WTC11 (cell line): ENCODE data around the gene WNK2. TPM values are rescaled to one million over a fixed set of nuclear protein-coding genes. Genes with fewer than 3 reads are reported as not detected.
"Not testable (repeated sequence)": the region's sequence is repeated elsewhere in the genome, so short reads cannot be mapped to it uniquely, and the experiment has no call there.

ENCODE experiments used
- ATAC-seq: fragments of 200-7000 bp; cut with Tn5 transposase; 2 replicates; pipeline ENCODE4 v1.10.0; 2021; ENCODE audit warnings: mild to moderate bottlenecking, moderate library complexity
- CTCF ChIA-PET: fragments of 300-600 bp; sonication (Branson Sonifier 250); formaldehyde crosslinking; loops from one replicate; lab custom pipeline; 2021; ENCODE audit warnings: antibody characterized with exemption; lab: Charles Lee
- POLR2A ChIA-PET: fragments of 350-600 bp; sonication (Branson Sonifier 250); formaldehyde crosslinking; loops from one replicate; lab custom pipeline; 2021; ENCODE audit warnings: antibody characterized with exemption; lab: Charles Lee
- DNase-seq: peaks from one replicate; pipeline ENCODE4 v3.0.0; 2021; ENCODE audit warnings: low spot score
- H3K27ac Mint-ChIP-seq: 2 replicates; pipeline ENCODE4 v1.8.0; 2021; ENCODE audit warnings: mixed read lengths
- H3K27me3 Mint-ChIP-seq: 2 replicates; pipeline ENCODE4 v1.8.0; 2021; ENCODE audit warnings: low read depth, mild to moderate bottlenecking, moderate library complexity, mixed read lengths
- H3K36me3 Mint-ChIP-seq: 2 replicates; pipeline ENCODE4 v1.8.0; 2021; ENCODE audit warnings: mixed read lengths
- H3K4me1 Mint-ChIP-seq: 2 replicates; pipeline ENCODE4 v1.8.0; 2022; ENCODE audit warnings: mixed read lengths
- H3K4me3 Mint-ChIP-seq: 2 replicates; pipeline ENCODE4 v1.8.0; 2021; ENCODE audit warnings: mild to moderate bottlenecking, moderate library complexity, mixed read lengths
- H3K9me3 Mint-ChIP-seq: 2 replicates; pipeline ENCODE4 v1.8.0; 2021; ENCODE audit warnings: mixed read lengths
- CBFB ChIP-seq: sonication (generic); formaldehyde crosslinking; IDR thresholded peaks from 2 replicates; pipeline ENCODE4 v1.8.1; 2022; ENCODE audit warnings: mild to moderate bottlenecking, low read depth, missing genetic modification reagents
- FOXJ3 ChIP-seq: sonication (generic); formaldehyde crosslinking; IDR thresholded peaks from 2 replicates; pipeline ENCODE4 v1.9.0; 2021; ENCODE audit warnings: missing genetic modification reagents, mild to moderate bottlenecking, borderline replicate concordance
- FOXP1 ChIP-seq: sonication (generic); formaldehyde crosslinking; IDR thresholded peaks from 2 replicates; pipeline ENCODE4 v1.8.0; 2022; ENCODE audit warnings: missing genetic modification reagents, mild to moderate bottlenecking, moderate library complexity, borderline replicate concordance
- NR3C1 ChIP-seq: sonication (generic); formaldehyde crosslinking; conservative IDR thresholded peaks from 2 replicates; pipeline ENCODE4 v1.8.1; 2023; ENCODE audit warnings: low read depth, mild to moderate bottlenecking, missing genetic modification reagents
- SMAD3 ChIP-seq: sonication (generic); formaldehyde crosslinking; IDR thresholded peaks from 2 replicates; pipeline ENCODE4 v1.8.0; 2022; ENCODE audit warnings: missing genetic modification reagents, mild to moderate bottlenecking, borderline replicate concordance
- TEAD1 ChIP-seq: sonication (generic); formaldehyde crosslinking; IDR thresholded peaks from 2 replicates; pipeline ENCODE4 v1.8.0; 2022; ENCODE audit warnings: mild to moderate bottlenecking, missing genetic modification reagents
- ZNF138 ChIP-seq: sonication (generic); formaldehyde crosslinking; conservative IDR thresholded peaks from 2 replicates; pipeline ENCODE4 v1.8.1; 2022; ENCODE audit warnings: mild to moderate bottlenecking, moderate library complexity, missing genetic modification reagents
- ZNF232 ChIP-seq: sonication (generic); formaldehyde crosslinking; IDR thresholded peaks from 2 replicates; pipeline ENCODE4 v1.8.0; 2022; ENCODE audit warnings: mild to moderate bottlenecking, missing genetic modification reagents
- ZNF263 ChIP-seq: sonication (generic); formaldehyde crosslinking; IDR thresholded peaks from 2 replicates; pipeline ENCODE4 v1.8.1; 2022; ENCODE audit warnings: low read depth, mild to moderate bottlenecking, moderate library complexity, missing genetic modification reagents
- ZNF317 ChIP-seq: sonication (generic); formaldehyde crosslinking; IDR thresholded peaks from 2 replicates; pipeline ENCODE4 v1.8.1; 2023; ENCODE audit warnings: low read depth, mild to moderate bottlenecking, moderate library complexity, missing genetic modification reagents, borderline replicate concordance
- ZNF396 ChIP-seq: fragments of 250-450 bp; sonication (Bioruptor Pico); IDR thresholded peaks from 2 replicates; pipeline ENCODE4 v1.8.0; 2021; ENCODE audit warnings: mild to moderate bottlenecking, moderate library complexity, borderline replicate concordance
- ZNF423 ChIP-seq: fragments of 250-450 bp; sonication (Bioruptor Pico); IDR thresholded peaks from 2 replicates; pipeline ENCODE4 v2.1.2; 2022; ENCODE audit warnings: mild to moderate bottlenecking, moderate library complexity
- total RNA-seq: library from RNA; stranded (reverse); gene quantifications from 3 replicates; pipeline ENCODE4 v1.2.3, GENCODE V29; 2021
- TF ChIP-seq, protein P1 (sequence below): fragments of 250-450 bp; sonication (Bioruptor Pico); IDR thresholded peaks from 2 replicates; pipeline ENCODE4 v2.1.2; 2022; ENCODE audit warnings: mild to moderate bottlenecking, moderate library complexity
- TF ChIP-seq, protein P2 (sequence below): fragments of 250-450 bp; sonication (Bioruptor Pico); IDR thresholded peaks from 2 replicates; pipeline ENCODE4 v1.8.0; 2021; ENCODE audit warnings: mild to moderate bottlenecking
- TF ChIP-seq, protein P3 (sequence below): fragments of 250-450 bp; sonication (Bioruptor Pico); IDR thresholded peaks from 2 replicates; pipeline ENCODE4 v1.9.0; 2021; ENCODE audit warnings: moderate library complexity, mild to moderate bottlenecking, inconsistent platforms, borderline replicate concordance
- TF ChIP-seq, protein P4 (sequence below): sonication (generic); formaldehyde crosslinking; IDR thresholded peaks from 2 replicates; pipeline ENCODE4 v1.8.1; 2023; ENCODE audit warnings: mild to moderate bottlenecking, missing genetic modification reagents, moderate library complexity

Gene WNK2
- total RNA-seq, 1 experiment from 2014 or later: 120 TPM

DNA sequence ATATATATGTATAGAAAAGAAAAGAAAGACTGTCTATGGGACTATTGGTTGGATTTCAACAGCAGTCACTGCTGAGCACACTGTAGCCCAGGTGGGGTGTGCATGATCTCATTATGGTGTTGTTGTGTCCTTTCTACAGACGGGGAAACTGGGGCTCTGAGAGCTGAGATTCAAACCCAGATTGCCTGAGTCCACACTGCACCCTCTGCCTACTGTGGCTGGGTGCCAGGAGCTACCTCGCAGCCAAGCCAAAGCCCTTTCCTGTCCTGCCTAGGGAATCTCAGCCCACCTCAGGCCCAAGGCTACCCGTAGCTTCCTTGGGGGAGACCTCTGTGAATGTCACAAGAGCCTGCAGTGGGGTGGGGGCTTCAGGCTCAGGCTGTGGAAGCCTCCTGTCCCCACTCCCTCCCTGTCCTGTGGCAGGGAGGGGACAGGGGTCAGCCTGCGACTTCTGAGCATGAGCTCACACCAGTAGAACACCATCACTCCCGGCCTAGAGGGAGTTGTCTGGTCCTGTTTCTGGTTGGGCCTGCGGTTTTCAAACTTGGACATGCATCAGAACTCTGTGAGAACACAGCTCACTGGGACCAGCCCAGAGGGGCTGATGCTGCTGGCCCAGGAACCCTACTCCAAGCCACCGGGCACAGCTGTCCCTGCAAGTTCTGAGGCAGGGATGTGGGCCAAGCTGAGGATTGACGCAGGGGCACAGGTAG lies 42.0 kb upstream of the WNK2 start:
- DNase-seq: no peak
- H3K36me3 Mint-ChIP-seq: no peaks in the 10 kb centered on the region; the same call in 1 of the 2 replicates
- peaks cover 12% of the 10 kb centered on the region for H3K9me3 Mint-ChIP-seq
- POLR2A ChIA-PET: no interaction called here
- ATAC-seq: no peak
- CTCF ChIA-PET: interaction anchor here (0.6 to 9.9 kb wide), 3 partner anchors 12 to 163 kb away, joined by 3 to 67 read pairs (median 5); no protein-coding TSS in a partner anchor
- no peak overlapping the region for H3K27ac Mint-ChIP-seq
- no peaks in the 10 kb centered on the region for H3K27me3 Mint-ChIP-seq
- H3K4me3 Mint-ChIP-seq: no peak overlapping the region
- TF ChIP-seq ZNF263 (CRISPR knock-in tag) (no peak), ZNF317 (CRISPR knock-in tag) (no peak), FOXP1 (CRISPR knock-in tag) (no peak)
- TF ChIP-seq, protein P1, sequence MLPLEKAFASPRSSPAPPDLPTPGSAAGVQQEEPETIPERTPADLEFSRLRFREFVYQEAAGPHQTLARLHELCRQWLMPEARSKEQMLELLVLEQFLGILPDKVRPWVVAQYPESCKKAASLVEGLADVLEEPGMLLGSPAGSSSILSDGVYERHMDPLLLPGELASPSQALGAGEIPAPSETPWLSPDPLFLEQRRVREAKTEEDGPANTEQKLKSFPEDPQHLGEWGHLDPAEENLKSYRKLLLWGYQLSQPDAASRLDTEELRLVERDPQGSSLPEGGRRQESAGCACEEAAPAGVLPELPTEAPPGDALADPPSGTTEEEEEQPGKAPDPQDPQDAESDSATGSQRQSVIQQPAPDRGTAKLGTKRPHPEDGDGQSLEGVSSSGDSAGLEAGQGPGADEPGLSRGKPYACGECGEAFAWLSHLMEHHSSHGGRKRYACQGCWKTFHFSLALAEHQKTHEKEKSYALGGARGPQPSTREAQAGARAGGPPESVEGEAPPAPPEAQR: no peak
- peaks cover 6% of the 10 kb centered on the region for H3K4me1 Mint-ChIP-seq

DNA sequence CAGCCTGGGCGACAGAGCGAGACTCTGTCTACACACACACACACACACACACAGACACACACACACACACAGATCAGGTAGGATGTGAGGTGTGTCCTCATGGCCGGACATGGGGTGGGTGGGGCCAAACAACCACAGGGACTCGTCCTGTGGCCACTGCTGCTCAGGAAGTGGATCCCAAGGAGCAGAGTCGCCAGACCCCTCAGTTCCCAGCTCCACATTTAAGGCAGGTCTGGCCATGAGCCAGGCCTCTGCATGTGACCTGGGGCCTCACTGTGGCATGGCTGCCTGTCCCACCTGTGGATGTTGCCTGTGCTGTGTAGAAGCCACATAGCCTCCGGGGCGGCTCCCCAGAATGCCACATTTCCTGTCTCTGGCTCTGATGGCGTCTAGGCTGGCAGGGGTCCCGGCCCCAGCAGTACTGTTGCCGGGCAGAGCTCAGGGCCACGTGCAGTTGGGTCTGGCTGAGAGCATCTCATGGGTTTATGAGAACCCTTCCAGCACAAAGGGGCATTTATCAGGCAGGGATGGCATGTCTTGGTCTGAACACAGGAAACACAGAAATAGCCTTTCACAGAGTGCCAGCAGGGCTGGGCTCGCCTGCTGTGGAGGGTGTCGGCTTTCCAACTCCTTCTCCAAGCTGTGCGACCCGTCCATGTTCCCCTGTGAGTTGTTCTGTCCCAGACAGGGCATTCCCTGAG lies 40.0 kb upstream of the WNK2 start:
- ChIA-PET CTCF (interaction anchor here (0.5 to 9.9 kb wide), 3 partner anchors 10 to 35 kb away, joined by 3 to 67 read pairs (median 4); partner anchors contain the start of gene NINJ1), POLR2A (interaction anchor here (1.2 kb wide), 1 partner anchor 10 kb away, joined by 3 read pairs; no protein-coding TSS in a partner anchor)

DNA sequence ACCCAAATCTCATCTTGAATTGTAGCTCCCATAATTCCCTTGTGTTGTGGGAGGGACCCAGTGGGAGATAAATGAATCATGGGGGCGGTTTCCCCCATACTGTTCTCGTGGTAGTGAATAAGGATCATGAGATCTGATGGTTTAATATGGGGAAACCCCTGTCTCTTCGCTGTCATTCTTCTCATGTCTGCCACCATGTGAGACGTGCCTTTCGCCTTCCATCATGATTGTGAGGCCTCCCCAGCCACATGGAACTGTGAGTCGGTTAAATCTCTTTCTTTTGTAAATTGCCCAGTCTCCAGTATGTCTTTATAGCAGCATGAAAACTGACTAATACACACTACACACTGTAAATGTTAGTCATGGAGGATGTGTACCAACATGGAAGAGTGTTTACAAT lies 37.2 kb upstream of the WNK2 start:
- ChIA-PET CTCF (interaction anchor here (9.9 kb wide), 1 partner anchor 7 kb away, joined by 67 read pairs; no protein-coding TSS in a partner anchor), POLR2A (interaction anchor here (0.6 kb wide), 1 partner anchor 67 kb away, joined by 6 read pairs; no protein-coding TSS in a partner anchor)
- not testable (repeated sequence) for ATAC-seq, H3K27ac Mint-ChIP-seq, H3K36me3 Mint-ChIP-seq, H3K4me1 Mint-ChIP-seq, H3K27me3 Mint-ChIP-seq, DNase-seq, H3K4me3 Mint-ChIP-seq
- peaks cover 17% of the 10 kb centered on the region for H3K9me3 Mint-ChIP-seq

More for the DNA sequence above, 40.0 kb upstream of the WNK2 start:
- DNase-seq (no peak), ATAC-seq (peak; percentile 66)
- no peaks in the 10 kb centered on the region for H3K27me3 Mint-ChIP-seq
- H3K4me3 Mint-ChIP-seq: no peak overlapping the region
- no peak overlapping the region; the same call in 1 of the 2 replicates for H3K27ac Mint-ChIP-seq
- peaks cover 14% of the 10 kb centered on the region for H3K9me3 Mint-ChIP-seq
- peaks cover 6% of the 10 kb centered on the region for H3K4me1 Mint-ChIP-seq
- H3K36me3 Mint-ChIP-seq: no peaks in the 10 kb centered on the region; the same call in 1 of the 2 replicates
- TF ChIP-seq NR3C1 (CRISPR knock-in tag): no peak
- TF ChIP-seq, protein P1: no peak
- no peak for TF ChIP-seq TEAD1 (CRISPR knock-in tag)
- no peak for TF ChIP-seq ZNF423 (CRISPR knock-in tag)
- TF ChIP-seq, all 79 proteins: peak for 0

DNA sequence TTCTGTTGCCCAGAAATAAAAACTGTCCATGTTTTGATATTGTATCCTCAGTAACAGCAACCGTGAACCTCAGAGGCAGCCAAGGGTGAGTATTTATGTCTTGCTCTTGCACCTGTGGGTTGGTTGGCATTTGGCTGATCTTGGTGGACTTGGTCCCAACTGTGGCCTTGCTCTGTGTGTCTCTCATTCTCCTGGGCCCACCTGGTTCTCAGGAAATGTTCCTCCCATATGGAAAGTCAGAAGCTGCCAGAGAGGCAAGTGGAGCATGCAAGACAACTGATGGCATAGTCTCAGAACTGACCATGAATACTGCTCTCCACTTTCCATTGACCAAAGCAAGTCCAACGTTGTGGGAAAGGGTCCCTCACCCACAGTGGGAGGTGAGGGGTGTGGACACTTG lies 36.3 kb upstream of the WNK2 start:
- no peak overlapping the region for H3K27ac Mint-ChIP-seq
- ATAC-seq (no peak), DNase-seq (no peak)
- peaks cover 17% of the 10 kb centered on the region for H3K9me3 Mint-ChIP-seq
- TF ChIP-seq CBFB: no peak
- no peak for TF ChIP-seq ZNF138
- TF ChIP-seq ZNF232 (CRISPR knock-in tag): no peak
- TF ChIP-seq, protein P1: no peak
- TF ChIP-seq, protein P2, sequence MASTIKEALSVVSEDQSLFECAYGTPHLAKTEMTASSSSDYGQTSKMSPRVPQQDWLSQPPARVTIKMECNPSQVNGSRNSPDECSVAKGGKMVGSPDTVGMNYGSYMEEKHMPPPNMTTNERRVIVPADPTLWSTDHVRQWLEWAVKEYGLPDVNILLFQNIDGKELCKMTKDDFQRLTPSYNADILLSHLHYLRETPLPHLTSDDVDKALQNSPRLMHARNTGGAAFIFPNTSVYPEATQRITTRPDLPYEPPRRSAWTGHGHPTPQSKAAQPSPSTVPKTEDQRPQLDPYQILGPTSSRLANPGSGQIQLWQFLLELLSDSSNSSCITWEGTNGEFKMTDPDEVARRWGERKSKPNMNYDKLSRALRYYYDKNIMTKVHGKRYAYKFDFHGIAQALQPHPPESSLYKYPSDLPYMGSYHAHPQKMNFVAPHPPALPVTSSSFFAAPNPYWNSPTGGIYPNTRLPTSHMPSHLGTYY (CRISPR knock-in tag): no peak
- TF ChIP-seq, protein P3, sequence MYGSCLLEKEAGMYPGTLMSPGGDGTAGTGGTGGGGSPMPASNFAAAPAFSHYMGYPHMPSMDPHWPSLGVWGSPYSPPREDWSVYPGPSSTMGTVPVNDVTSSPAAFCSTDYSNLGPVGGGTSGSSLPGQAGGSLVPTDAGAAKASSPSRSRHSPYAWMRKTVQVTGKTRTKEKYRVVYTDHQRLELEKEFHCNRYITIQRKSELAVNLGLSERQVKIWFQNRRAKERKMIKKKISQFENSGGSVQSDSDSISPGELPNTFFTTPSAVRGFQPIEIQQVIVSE (CRISPR knock-in tag): no peak
- TF ChIP-seq, protein P4, sequence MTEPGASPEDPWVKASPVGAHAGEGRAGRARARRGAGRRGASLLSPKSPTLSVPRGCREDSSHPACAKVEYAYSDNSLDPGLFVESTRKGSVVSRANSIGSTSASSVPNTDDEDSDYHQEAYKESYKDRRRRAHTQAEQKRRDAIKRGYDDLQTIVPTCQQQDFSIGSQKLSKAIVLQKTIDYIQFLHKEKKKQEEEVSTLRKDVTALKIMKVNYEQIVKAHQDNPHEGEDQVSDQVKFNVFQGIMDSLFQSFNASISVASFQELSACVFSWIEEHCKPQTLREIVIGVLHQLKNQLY: no peak
- TF ChIP-seq SMAD3 (CRISPR knock-in tag): no peak
- no peak for TF ChIP-seq FOXJ3 (CRISPR knock-in tag)
- TF ChIP-seq ZNF396: no peak
- H3K36me3 Mint-ChIP-seq: no peaks in the 10 kb centered on the region; the same call in 1 of the 2 replicates
- no peaks in the 10 kb centered on the region for H3K27me3 Mint-ChIP-seq
- H3K4me1 Mint-ChIP-seq: peaks cover 6% of the 10 kb centered on the region
- CTCF ChIA-PET: no interaction called here
- POLR2A ChIA-PET: no interaction called here
- H3K4me3 Mint-ChIP-seq: no peak overlapping the region
